ENCODE data around the gene SLC35A4. TPM values are rescaled to one million over a fixed set of nuclear protein-coding genes. Genes with fewer than 3 reads are reported as not detected.
"Not testable (repeated sequence)": the region's sequence is repeated elsewhere in the genome, so short reads cannot be mapped to it uniquely, and the experiment has no call there.

Gene SLC35A4
- total and polyA plus RNA-seq, 2 of the 8 experiments (the other 6 are each of a cell fraction or from before 2014, with no cell fraction given) = 78.6 to 133 TPM

DNA sequence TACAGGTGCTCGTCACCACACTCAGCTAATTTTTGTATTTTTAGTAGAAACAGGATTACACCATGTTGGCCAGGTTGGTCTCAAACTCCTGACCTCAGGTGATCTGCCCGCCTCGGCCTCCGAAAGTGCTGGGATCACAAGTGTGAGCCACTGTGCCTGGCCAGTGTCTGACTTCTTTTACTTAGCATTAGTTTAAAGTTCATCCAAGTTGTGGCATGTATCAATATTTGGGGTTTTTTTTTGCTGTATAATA is 38.7 kb downstream of the SLC35A4 start:
- H3K4me3 ChIP-seq (ENCODE audit: extremely low read depth in 1 of 4, insufficient read depth in 2 of 4, low read depth in 3 of 4, low read length in 4 of 4); H3K27me3 ChIP-seq (replicated peaks in 1 of 4; ENCODE audit: control insufficient read depth in 3 of 4, extremely low read depth in 1 of 4, insufficient read depth in 3 of 4, low read length in 3 of 4); H3K36me3 ChIP-seq (ENCODE audit: control insufficient read depth in 2 of 4, insufficient read depth in 4 of 4, low read length in 3 of 4); POLR2A ChIA-PET (ENCODE audit: partially characterized antibody); H3K4me1 ChIP-seq (replicated peaks in 1 of 4; ENCODE audit: control insufficient read depth in 3 of 4, insufficient read depth in 4 of 4, low read length in 3 of 4); H2BK12ac ChIP-seq (ENCODE audit: low read depth, low read length); H3K23me2 ChIP-seq (ENCODE audit: low read depth, low read length); H4K91ac ChIP-seq (replicated peaks; ENCODE audit: insufficient read length, low read length); CTCF ChIA-PET (ENCODE audit: partially characterized antibody); H2BK120ac ChIP-seq (replicated peaks; ENCODE audit: low read depth, low read length); H4K20me1 ChIP-seq (replicated peaks in 1 of 2; ENCODE audit: control insufficient read depth in 1 of 2, insufficient read depth in 2 of 2, low read length in 2 of 2); H3K14ac ChIP-seq (ENCODE audit: insufficient read length); H3K18ac ChIP-seq (ENCODE audit: extremely low read depth, low read length); H4K8ac ChIP-seq (ENCODE audit: extremely low read depth, insufficient read depth, low read length); H3K79me2 ChIP-seq (ENCODE audit: control insufficient read depth in 1 of 2, insufficient read depth in 2 of 2, low read length in 2 of 2); DNase-seq (ENCODE audit: low read depth in 1 of 2, low spot score in 2 of 2); H3K9me3 ChIP-seq (ENCODE audit: insufficient read depth in 2 of 2, low read depth in 1 of 2, low read length in 1 of 2); H2AK5ac ChIP-seq (ENCODE audit: low read depth, low read length); H3K79me1 ChIP-seq (ENCODE audit: low read depth, low read length); H2BK15ac ChIP-seq (ENCODE audit: low read length); H2BK20ac ChIP-seq (ENCODE audit: low read length); H3K27ac ChIP-seq (ENCODE audit: low read depth, low read length); H3K9ac ChIP-seq (replicated peaks in 1 of 4; ENCODE audit: extremely low read depth in 1 of 4, low read depth in 3 of 4, low read length in 3 of 4); H4K5ac ChIP-seq (ENCODE audit: insufficient read length, low read depth, low read length); FAIRE-seq; H3K4ac ChIP-seq (replicated peaks; ENCODE audit: insufficient read length, low read depth, low read length); H3K4me2 ChIP-seq (ENCODE audit: insufficient read depth in 1 of 2, low read depth in 2 of 2, low read length in 2 of 2); H3K56ac ChIP-seq (replicated peaks; ENCODE audit: insufficient read length, low read depth, low read length); H3K23ac ChIP-seq (ENCODE audit: insufficient read length); H2AFZ ChIP-seq (ENCODE audit: low read length); H2BK5ac ChIP-seq (ENCODE audit: low read depth, low read length): not testable (repeated sequence)
- WGBS, 2 experiments (ENCODE audit: extremely low coverage in 1 of 2, insufficient coverage in 1 of 2, insufficient read length in 1 of 2, insufficient replicate concordance in 2 of 2, low coverage in 1 of 2, low lambda C conversion rate in 2 of 2, missing lambda C conversion rate in 1 of 2) = 94% methylated on average over 4 of the region's 4 CpGs; no CpG with 5 or more reads in 1 of the 2 experiments
